Measurements from ENCODE around the gene NSD1. TPM values are rescaled to one million over a fixed set of nuclear protein-coding genes. Genes with fewer than 3 reads are reported as not detected.

The NSD1 gene
- total and polyA plus RNA-seq, 9 of the 15 experiments (the other 6 are each of a cell fraction or from before 2014, with no cell fraction given), result 3.8 to 51.0 (median 24.7) TPM

DNA sequence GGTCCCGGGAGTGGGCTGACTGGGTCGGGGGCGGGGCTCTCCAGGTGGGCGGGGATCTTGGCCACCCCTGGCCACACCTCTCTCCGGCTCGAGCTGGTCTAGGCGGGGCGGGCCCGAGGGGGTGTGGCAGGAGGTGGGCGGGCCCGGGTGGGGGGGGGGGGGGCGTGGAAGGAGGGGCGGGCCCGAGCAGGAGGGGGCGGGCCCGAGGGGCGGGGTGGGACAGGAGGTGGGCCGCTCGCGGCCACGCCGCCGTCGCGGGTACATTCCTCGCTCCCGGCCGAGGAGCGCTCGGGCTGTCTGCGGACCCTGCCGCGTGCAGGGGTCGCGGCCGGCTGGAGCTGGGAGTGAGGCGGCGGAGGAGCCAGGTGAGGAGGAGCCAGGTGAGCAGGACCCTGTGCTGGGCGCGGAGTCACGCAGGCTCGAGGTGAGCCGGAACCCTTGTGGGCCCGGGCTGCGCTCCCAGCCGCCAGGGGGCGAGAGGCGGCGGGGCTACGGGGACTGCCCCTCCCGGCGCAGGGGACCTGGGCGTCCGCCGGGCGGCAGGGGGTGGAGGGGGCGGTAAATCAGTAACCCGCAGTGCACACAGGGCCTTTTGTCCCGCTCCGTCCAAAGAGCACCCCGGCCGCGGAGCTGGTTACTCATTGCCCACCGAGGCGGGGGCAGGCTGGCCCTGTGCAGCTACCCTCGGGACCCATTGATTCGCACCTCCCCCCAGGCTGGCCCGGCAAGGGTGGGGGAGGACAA lies 46.7 kb upstream of the NSD1 start, which contains the start of gene FGFR4 (continued):
- TF ChIP-seq, protein P1, sequence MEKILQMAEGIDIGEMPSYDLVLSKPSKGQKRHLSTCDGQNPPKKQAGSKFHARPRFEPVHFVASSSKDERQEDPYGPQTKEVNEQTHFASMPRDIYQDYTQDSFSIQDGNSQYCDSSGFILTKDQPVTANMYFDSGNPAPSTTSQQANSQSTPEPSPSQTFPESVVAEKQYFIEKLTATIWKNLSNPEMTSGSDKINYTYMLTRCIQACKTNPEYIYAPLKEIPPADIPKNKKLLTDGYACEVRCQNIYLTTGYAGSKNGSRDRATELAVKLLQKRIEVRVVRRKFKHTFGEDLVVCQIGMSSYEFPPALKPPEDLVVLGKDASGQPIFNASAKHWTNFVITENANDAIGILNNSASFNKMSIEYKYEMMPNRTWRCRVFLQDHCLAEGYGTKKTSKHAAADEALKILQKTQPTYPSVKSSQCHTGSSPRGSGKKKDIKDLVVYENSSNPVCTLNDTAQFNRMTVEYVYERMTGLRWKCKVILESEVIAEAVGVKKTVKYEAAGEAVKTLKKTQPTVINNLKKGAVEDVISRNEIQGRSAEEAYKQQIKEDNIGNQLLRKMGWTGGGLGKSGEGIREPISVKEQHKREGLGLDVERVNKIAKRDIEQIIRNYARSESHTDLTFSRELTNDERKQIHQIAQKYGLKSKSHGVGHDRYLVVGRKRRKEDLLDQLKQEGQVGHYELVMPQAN (IDR thresholded peaks at IDR 0.05; ENCODE audit: borderline replicate concordance), result peak; percentile 76
- TF ChIP-seq, protein P2, sequence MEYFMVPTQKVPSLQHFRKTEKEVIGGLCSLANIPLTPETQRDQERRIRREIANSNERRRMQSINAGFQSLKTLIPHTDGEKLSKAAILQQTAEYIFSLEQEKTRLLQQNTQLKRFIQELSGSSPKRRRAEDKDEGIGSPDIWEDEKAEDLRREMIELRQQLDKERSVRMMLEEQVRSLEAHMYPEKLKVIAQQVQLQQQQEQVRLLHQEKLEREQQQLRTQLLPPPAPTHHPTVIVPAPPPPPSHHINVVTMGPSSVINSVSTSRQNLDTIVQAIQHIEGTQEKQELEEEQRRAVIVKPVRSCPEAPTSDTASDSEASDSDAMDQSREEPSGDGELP (CRISPR knock-in tag; IDR thresholded peaks at IDR 0.05; ENCODE audit: borderline replicate concordance), result peak; percentile 56; the same call in 1 of the 2 replicates
- TF ChIP-seq HEY1 (CRISPR knock-in tag; IDR thresholded peaks at IDR 0.05; ENCODE audit: borderline replicate concordance), result no peak
- TF ChIP-seq, protein P3, sequence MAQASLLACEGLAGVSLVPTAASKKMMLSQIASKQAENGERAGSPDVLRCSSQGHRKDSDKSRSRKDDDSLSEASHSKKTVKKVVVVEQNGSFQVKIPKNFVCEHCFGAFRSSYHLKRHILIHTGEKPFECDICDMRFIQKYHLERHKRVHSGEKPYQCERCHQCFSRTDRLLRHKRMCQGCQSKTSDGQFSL (CRISPR knock-in tag; IDR thresholded peaks at IDR 0.05), result peak; percentile 94
- TF ChIP-seq, protein P3 (tag; IDR thresholded peaks at IDR 0.05), result peak in 1 of 2 experiments; percentile 67; a peak in 1 of 4 replicates
- peak; percentile 82 for TF ChIP-seq SP1 (CRISPR knock-in tag; IDR thresholded peaks at IDR 0.05)
- TF ChIP-seq CREM (IDR thresholded peaks at IDR 0.05; ENCODE audit: low read depth), result peak; percentile 65
- TF ChIP-seq KDM4B (IDR thresholded peaks at IDR 0.05; ENCODE audit: borderline replicate concordance in 2 of 2, low read depth in 1 of 2), result peak in 1 of 2 experiments; percentile 50; a peak in 1 of 4 replicates
- TF ChIP-seq KDM5B (IDR thresholded peaks at IDR 0.05; ENCODE audit: insufficient replicate concordance, low read depth, low read length), result peak; percentile 66
- TF ChIP-seq NONO (IDR thresholded peaks at IDR 0.05; ENCODE audit: low read depth in 2 of 2, low read length in 1 of 2), result peak in 1 of 2 experiments; percentile 46; a peak in 1 of 4 replicates
- peak; percentile 52 for TF ChIP-seq HMGN3 (IDR thresholded peaks at IDR 0.05; ENCODE audit: borderline replicate concordance, extremely low read depth, insufficient read length, low read depth, low read length)
- TF ChIP-seq POLR2G (IDR thresholded peaks at IDR 0.05; ENCODE audit: low read depth, low read length), result peak; percentile 83
- peak; percentile 85 for TF ChIP-seq HNRNPK (IDR thresholded peaks at IDR 0.05; ENCODE audit: low read depth, low read length, poor library complexity, severe bottlenecking)
- peak; percentile 77 for TF ChIP-seq RBM22 (IDR thresholded peaks at IDR 0.05; ENCODE audit: low read depth, low read length, poor library complexity, severe bottlenecking)
- TF ChIP-seq ZFX (CRISPR knock-in tag; IDR thresholded peaks at IDR 0.05), result peak; percentile 80
- no peak for TF ChIP-seq PTTG1 (tag; IDR thresholded peaks at IDR 0.05; ENCODE audit: low read depth)
- peak in 2 of 3 experiments; percentile 21 to 39 for TF ChIP-seq YY1 (IDR thresholded peaks at IDR 0.05; ENCODE audit: borderline replicate concordance in 1 of 3, control insufficient read depth in 1 of 3, extremely low read depth in 1 of 3, insufficient read depth in 3 of 3, insufficient read length in 1 of 3, insufficient replicate concordance in 2 of 3, low read depth in 1 of 3, low read length in 2 of 3)
- TF ChIP-seq MXI1 (IDR thresholded peaks at IDR 0.05; ENCODE audit: low read depth, low read length), result 0 out of 2 replicates have a peak, but pooled peaks have one; percentile 46
- 0 out of 2 replicates have a peak, but pooled peaks have one; percentile 25 for TF ChIP-seq JUND (IDR thresholded peaks at IDR 0.05; ENCODE audit: borderline replicate concordance, low read depth, low read length)
- TF ChIP-seq JUND (tag; IDR thresholded peaks at IDR 0.05; ENCODE audit: borderline replicate concordance, low read depth, low read length), result no peak; the same call in 2 of the 3 replicates
- peak in 1 of 2 experiments; percentile 86; a peak in 1 of 4 replicates for TF ChIP-seq TEAD1 (CRISPR knock-in tag; IDR thresholded peaks at IDR 0.05)

Data from K562 (cell line).